ENCODE results near the gene DUSP5. TPM values are rescaled to one million over a fixed set of nuclear protein-coding genes. Genes with fewer than 3 reads are reported as not detected.

Gene DUSP5
- total and polyA plus RNA-seq, 12 donors, result 11.7 to 61.7 (median 17.4) TPM

DNA sequence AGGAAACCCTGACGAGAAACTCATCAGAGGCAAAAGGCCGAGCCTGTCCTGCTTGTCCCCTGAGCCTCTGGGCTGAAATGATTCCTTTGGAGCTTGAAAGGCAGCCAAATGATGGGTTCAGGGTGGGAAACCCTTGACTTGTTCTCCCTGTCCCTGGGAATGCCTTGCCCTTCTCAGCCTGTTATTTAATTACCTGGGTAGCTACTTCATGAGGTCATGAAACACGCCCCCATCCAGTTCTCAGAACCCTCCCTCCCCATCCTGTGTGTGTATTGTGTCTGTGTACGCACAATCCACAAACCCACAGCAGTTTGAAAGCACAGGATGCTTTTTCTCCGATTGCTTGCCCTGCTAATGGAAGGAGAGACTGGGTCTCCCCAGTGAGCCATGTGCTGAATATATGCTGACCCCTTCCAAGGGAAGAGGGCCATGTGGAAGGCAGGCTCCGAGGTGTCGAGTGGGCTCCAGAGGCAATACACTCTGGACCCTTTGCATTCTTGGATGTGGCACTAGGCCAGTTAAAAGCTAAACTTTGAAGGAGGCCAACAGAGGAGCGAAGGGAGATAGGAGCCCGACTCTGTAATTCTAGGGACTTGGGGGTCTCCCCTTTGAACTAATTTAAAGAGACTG, 10.6 kb downstream of the DUSP5 start:
- Histone ChIP-seq H3K36me3 (replicated peaks in 1 of 2) (peaks cover 0 to 21% of the 10 kb centered on the region in 2 donors), H3K27ac (peak overlapping the region in 1 of 5 donors; percentile 53), H3K4me1 (replicated peaks in 1 of 2) (peaks cover 16 to 37% of the 10 kb centered on the region in 2 donors), H3K4me3 (no peak overlapping the region), H3K9me3 (replicated peaks in 1 of 3) (no peaks in the 10 kb centered on the region), H3K27me3 (no peaks in the 10 kb centered on the region)
- intact Hi-C loops (cut with DNase I), result no loop called here
- DNase-seq, result no peak
- TF ChIP-seq, protein P1, sequence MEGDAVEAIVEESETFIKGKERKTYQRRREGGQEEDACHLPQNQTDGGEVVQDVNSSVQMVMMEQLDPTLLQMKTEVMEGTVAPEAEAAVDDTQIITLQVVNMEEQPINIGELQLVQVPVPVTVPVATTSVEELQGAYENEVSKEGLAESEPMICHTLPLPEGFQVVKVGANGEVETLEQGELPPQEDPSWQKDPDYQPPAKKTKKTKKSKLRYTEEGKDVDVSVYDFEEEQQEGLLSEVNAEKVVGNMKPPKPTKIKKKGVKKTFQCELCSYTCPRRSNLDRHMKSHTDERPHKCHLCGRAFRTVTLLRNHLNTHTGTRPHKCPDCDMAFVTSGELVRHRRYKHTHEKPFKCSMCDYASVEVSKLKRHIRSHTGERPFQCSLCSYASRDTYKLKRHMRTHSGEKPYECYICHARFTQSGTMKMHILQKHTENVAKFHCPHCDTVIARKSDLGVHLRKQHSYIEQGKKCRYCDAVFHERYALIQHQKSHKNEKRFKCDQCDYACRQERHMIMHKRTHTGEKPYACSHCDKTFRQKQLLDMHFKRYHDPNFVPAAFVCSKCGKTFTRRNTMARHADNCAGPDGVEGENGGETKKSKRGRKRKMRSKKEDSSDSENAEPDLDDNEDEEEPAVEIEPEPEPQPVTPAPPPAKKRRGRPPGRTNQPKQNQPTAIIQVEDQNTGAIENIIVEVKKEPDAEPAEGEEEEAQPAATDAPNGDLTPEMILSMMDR (IDR thresholded peaks at IDR 0.05), result no peak
- TF ChIP-seq POLR2A (IDR thresholded peaks at IDR 0.05), result no peak
- 86 to 95% (median 89%) methylated on average over 8 to 9 of the region's 9 CpGs for WGBS, 4 donors

DNA sequence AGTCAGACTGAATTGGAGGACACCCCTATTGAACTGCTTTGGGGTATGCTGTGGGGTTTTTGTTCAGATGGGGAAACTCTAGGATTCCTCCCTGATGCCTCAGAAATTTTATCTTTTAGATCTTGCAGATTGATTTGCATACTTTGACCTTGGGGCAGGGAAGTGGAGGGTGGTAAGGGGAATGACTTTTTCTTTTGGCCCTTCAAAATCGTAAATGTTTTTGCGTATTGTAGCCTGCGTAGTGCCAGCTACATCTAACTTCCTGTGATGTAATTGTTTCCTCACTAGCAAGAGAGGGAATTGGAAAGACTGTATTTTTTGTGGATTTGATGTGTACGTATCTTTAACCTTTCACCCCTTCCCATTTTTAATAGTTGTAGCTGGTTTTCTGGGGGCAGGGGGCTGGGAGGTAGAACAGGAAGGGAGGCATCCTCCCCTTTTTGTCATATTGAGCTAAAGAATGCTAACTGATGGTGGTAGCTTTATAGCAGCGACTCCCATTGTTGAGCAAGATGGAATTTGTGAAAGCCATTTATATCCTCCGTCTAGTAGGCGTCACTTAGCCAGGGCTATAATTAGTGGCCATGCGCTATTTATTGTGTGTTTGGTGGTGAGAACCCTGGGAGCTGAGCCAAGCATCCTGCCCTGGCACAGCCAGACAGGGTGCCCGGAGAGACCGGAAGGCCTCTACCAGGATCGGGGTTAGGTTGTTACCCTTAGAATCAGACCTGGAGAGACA, 11.3 kb downstream of the DUSP5 start:
- 67 to 76% (median 71%) methylated on average over 11 of the region's 11 CpGs for WGBS, 4 donors

DNA sequence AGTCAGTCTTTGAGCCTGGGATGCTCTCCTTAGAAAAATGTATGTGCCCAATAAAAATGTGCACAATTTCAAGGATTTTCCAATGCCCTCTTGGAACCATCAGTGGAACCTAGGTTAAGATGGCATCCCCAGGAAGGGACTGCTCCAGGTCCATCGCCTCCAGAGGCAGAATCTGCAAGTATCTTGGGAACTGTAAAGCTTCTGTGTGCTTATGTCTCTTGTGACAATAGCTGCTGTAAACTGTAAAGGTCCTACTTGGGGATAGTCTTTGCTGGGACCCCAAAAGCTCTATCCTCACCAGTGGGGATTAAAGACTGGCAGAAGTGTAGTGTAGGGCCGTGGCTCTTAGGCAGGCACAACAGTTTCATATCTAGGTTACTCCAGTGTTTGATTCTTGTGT, 11.9 kb downstream of the DUSP5 start:
- Histone ChIP-seq H3K4me1 (replicated peaks in 1 of 2) (peaks cover 4 to 25% of the 10 kb centered on the region in 2 donors), H3K9me3 (replicated peaks in 1 of 3) (no peaks in the 10 kb centered on the region), H3K36me3 (replicated peaks in 1 of 2) (peaks cover 0 to 21% of the 10 kb centered on the region in 2 donors), H3K4me3 (no peak overlapping the region), H3K27me3 (no peaks in the 10 kb centered on the region), H3K27ac (no peak overlapping the region)
- 88 to 96% (median 92%) methylated on average over 2 of the region's 2 CpGs for WGBS, 4 donors
- no peak for TF ChIP-seq POLR2A (IDR thresholded peaks at IDR 0.05)
- TF ChIP-seq, protein P1 (IDR thresholded peaks at IDR 0.05), result no peak
- peak in 1 of 7 donors; percentile 1 for DNase-seq
- intact Hi-C loops (cut with DNase I), result no loop called here

More for the DNA sequence above, 11.3 kb downstream of the DUSP5 start:
- H3K27ac ChIP-seq, result peak overlapping the region in 1 of 5 donors; percentile 53
- no peak for DNase-seq
- peaks cover 0 to 21% of the 10 kb centered on the region in 2 donors for H3K36me3 ChIP-seq (replicated peaks in 1 of 2)
- H3K9me3 ChIP-seq (replicated peaks in 1 of 3), result no peaks in the 10 kb centered on the region
- TF ChIP-seq, protein P1 (IDR thresholded peaks at IDR 0.05), result no peak
- TF ChIP-seq POLR2A (IDR thresholded peaks at IDR 0.05), result no peak
- no peak overlapping the region for H3K4me3 ChIP-seq
- H3K4me1 ChIP-seq (replicated peaks in 1 of 2), result peaks cover 9 to 30% of the 10 kb centered on the region in 2 donors
- intact Hi-C loops (cut with DNase I), result no loop called here
- no peaks in the 10 kb centered on the region for H3K27me3 ChIP-seq

DNA sequence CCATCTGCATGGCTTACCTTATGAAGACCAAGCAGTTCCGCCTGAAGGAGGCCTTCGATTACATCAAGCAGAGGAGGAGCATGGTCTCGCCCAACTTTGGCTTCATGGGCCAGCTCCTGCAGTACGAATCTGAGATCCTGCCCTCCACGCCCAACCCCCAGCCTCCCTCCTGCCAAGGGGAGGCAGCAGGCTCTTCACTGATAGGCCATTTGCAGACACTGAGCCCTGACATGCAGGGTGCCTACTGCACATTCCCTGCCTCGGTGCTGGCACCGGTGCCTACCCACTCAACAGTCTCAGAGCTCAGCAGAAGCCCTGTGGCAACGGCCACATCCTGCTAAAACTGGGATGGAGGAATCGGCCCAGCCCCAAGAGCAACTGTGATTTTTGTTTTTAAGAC, 12.4 kb downstream of the DUSP5 start:
- Histone ChIP-seq H3K27me3 (no peaks in the 10 kb centered on the region), H3K4me3 (no peak overlapping the region), H3K36me3 (replicated peaks in 1 of 2) (peaks cover 0 to 21% of the 10 kb centered on the region in 2 donors), H3K27ac (no peak overlapping the region), H3K9me3 (replicated peaks in 1 of 3) (no peaks in the 10 kb centered on the region), H3K4me1 (replicated peaks in 1 of 2) (peaks cover 0 to 19% of the 10 kb centered on the region in 2 donors)
- WGBS, 4 donors, result 90 to 100% (median 96%) methylated on average over 2 to 9 of the region's 9 CpGs
- TF ChIP-seq, protein P1 (IDR thresholded peaks at IDR 0.05), result no peak
- TF ChIP-seq POLR2A (IDR thresholded peaks at IDR 0.05), result no peak
- intact Hi-C loops (cut with DNase I), result no loop called here
- peak in 1 of 7 donors; percentile 46 for DNase-seq
